Measurements from ENCODE around the gene UCK2. TPM values are rescaled to one million over a fixed set of nuclear protein-coding genes. Genes with fewer than 3 reads are reported as not detected.

Gene UCK2
- polyA plus RNA-seq, 3 donors, result 12.4 to 15.4 (median 12.8) TPM

DNA sequence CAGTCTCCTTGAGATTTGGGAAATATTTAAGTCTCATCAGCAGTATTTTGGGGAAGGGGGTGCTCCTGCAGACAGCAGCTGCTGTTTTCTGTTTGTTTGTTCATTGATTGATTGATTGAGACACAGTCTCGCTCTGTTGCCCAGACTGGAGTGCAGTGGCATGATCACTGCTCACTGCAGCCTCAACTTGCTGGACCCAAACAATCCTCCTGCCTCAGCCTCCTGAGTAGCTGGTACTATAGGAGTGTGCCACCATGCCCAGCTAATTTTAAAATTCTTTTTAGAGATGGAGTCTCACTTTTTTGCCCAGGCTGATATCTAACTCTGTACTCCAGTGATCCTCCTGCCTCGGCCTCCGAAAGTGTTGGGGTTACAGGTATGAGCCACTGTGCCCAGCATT is 18.2 kb downstream of the UCK2 start:
- H3K9ac ChIP-seq (ENCODE audit: insufficient read depth, low read length, poor library complexity, severe bottlenecking), result no peak overlapping the region
- Mint-ChIP-seq H3K27me3 (ENCODE audit: low read depth in 3 of 3) (peaks cover 0 to 2% (median 0%) of the 10 kb centered on the region in 3 donors), H3K27ac (no peak overlapping the region), H3K4me1 (peaks cover 53% of the 10 kb centered on the region), H3K36me3 (peaks cover 0 to 2% of the 10 kb centered on the region in 2 donors), H3K4me3 (no peak overlapping the region), H3K9me3 (peaks cover 0 to 1% (median 0%) of the 10 kb centered on the region in 7 donors)
- no peaks in the 10 kb centered on the region for H3K9me3 ChIP-seq (replicated peaks in 1 of 2; ENCODE audit: control insufficient read depth in 1 of 2, insufficient read depth in 1 of 2, low read length in 2 of 2)
- 100% methylated on average over 2 of the region's 3 CpGs for WGBS (ENCODE audit: insufficient coverage)
- no peak overlapping the region for H3K4me2 ChIP-seq (replicated peaks; ENCODE audit: extremely low read depth, low read length, poor library complexity, severe bottlenecking)
- H3K4me3 ChIP-seq (replicated peaks in 1 of 3; ENCODE audit: low read depth in 2 of 3, low read length in 3 of 3), result no peak overlapping the region
- DNase-seq, result no peak
- no peak overlapping the region for H2AFZ ChIP-seq (ENCODE audit: insufficient read depth, low read depth, low read length, poor library complexity, severe bottlenecking)
- no peaks in the 10 kb centered on the region for H3K27me3 ChIP-seq (ENCODE audit: control insufficient read depth in 2 of 2, insufficient read depth in 2 of 2, low read length in 2 of 2)
- no peaks in the 10 kb centered on the region for H3K36me3 ChIP-seq (replicated peaks in 1 of 2; ENCODE audit: control insufficient read depth in 1 of 2, insufficient read depth in 2 of 2, low read length in 2 of 2)
- TF ChIP-seq, protein P1, sequence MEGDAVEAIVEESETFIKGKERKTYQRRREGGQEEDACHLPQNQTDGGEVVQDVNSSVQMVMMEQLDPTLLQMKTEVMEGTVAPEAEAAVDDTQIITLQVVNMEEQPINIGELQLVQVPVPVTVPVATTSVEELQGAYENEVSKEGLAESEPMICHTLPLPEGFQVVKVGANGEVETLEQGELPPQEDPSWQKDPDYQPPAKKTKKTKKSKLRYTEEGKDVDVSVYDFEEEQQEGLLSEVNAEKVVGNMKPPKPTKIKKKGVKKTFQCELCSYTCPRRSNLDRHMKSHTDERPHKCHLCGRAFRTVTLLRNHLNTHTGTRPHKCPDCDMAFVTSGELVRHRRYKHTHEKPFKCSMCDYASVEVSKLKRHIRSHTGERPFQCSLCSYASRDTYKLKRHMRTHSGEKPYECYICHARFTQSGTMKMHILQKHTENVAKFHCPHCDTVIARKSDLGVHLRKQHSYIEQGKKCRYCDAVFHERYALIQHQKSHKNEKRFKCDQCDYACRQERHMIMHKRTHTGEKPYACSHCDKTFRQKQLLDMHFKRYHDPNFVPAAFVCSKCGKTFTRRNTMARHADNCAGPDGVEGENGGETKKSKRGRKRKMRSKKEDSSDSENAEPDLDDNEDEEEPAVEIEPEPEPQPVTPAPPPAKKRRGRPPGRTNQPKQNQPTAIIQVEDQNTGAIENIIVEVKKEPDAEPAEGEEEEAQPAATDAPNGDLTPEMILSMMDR (IDR thresholded peaks at IDR 0.05), result no peak
- peaks cover 100% of the 10 kb centered on the region for H3K79me2 ChIP-seq (ENCODE audit: insufficient read depth, low read length)
- H3K4me1 ChIP-seq (ENCODE audit: control insufficient read depth in 1 of 2, insufficient read depth in 2 of 2, low read length in 2 of 2), result peaks cover 40 to 46% of the 10 kb centered on the region in 2 donors
- intact Hi-C loops (cut with micrococcal nuclease), result no loop called here
- no peak overlapping the region for H3K27ac ChIP-seq (ENCODE audit: low read depth in 1 of 2, low read length in 2 of 2)
- H4K20me1 ChIP-seq (ENCODE audit: insufficient read depth, low read length), result peaks cover 6% of the 10 kb centered on the region

DNA sequence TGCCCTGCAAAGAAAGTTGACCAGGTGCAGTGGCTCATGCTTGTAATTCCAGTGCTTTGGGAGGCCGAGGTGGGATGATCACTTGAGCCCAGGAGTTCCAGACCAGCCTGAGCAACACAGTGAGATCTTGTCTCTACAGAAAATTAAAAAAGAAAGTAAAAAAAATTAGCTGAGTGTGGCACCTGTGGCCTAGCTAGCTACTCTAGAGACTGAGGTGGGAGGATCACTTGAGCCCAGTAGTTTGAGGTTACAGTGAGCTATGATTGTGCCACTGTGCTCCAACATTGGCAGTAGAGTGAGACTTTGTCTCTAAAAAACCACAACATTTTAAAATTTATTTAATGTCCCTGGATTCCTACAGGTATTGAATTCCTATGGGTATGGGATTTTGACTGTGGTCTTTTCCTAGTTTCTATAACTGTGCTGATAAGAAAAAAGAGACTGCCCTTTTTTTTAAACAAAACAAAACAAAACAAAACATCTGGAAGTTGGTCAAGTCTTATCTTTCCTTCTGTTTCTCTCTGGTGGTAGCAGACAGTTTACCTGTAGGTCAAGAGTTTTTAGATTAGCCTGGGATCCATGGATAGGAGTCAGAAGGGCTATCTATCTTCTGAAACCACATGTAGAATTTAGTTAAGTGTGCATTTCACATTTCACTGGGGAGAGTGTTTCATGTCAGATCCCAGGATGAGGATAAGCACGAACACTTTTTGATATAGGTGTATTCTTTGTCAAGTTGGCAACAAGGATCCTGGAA is 18.8 kb downstream of the UCK2 start:
- no peak overlapping the region for H3K27ac ChIP-seq (ENCODE audit: low read depth in 1 of 2, low read length in 2 of 2)
- H3K4me2 ChIP-seq (replicated peaks; ENCODE audit: extremely low read depth, low read length, poor library complexity, severe bottlenecking), result no peak overlapping the region
- H3K27me3 ChIP-seq (ENCODE audit: control insufficient read depth in 2 of 2, insufficient read depth in 2 of 2, low read length in 2 of 2), result no peaks in the 10 kb centered on the region
- TF ChIP-seq, protein P1 (IDR thresholded peaks at IDR 0.05), result no peak
- peaks cover 100% of the 10 kb centered on the region for H3K79me2 ChIP-seq (ENCODE audit: insufficient read depth, low read length)
- no peaks in the 10 kb centered on the region for H3K36me3 ChIP-seq (replicated peaks in 1 of 2; ENCODE audit: control insufficient read depth in 1 of 2, insufficient read depth in 2 of 2, low read length in 2 of 2)
- H2AFZ ChIP-seq (ENCODE audit: insufficient read depth, low read depth, low read length, poor library complexity, severe bottlenecking), result no peak overlapping the region
- no peaks in the 10 kb centered on the region for H3K9me3 ChIP-seq (replicated peaks in 1 of 2; ENCODE audit: control insufficient read depth in 1 of 2, insufficient read depth in 1 of 2, low read length in 2 of 2)
- H3K4me1 ChIP-seq (ENCODE audit: control insufficient read depth in 1 of 2, insufficient read depth in 2 of 2, low read length in 2 of 2), result peaks cover 46 to 52% of the 10 kb centered on the region in 2 donors
- Mint-ChIP-seq H3K36me3 (peaks cover 0 to 2% of the 10 kb centered on the region in 2 donors), H3K27ac (no peak overlapping the region), H3K4me3 (no peak overlapping the region), H3K27me3 (ENCODE audit: low read depth in 3 of 3) (peaks cover 0 to 2% (median 0%) of the 10 kb centered on the region in 3 donors), H3K4me1 (peaks cover 57% of the 10 kb centered on the region), H3K9me3 (peaks cover 0 to 1% (median 0%) of the 10 kb centered on the region in 7 donors)
- no peak overlapping the region for H3K9ac ChIP-seq (ENCODE audit: insufficient read depth, low read length, poor library complexity, severe bottlenecking)
- no peak for DNase-seq
- H3K4me3 ChIP-seq (replicated peaks in 1 of 3; ENCODE audit: low read depth in 2 of 3, low read length in 3 of 3), result no peak overlapping the region
- intact Hi-C loops (cut with micrococcal nuclease), result no loop called here
- 100% methylated on average over 1 of the region's 2 CpGs for WGBS (ENCODE audit: insufficient coverage)
- peaks cover 6% of the 10 kb centered on the region for H4K20me1 ChIP-seq (ENCODE audit: insufficient read depth, low read length)

Data from CD14-positive monocyte (primary cell).